MCF 10A (cell line): Measurements from ENCODE around the gene MOV10. TPM values are rescaled to one million over a fixed set of nuclear protein-coding genes. Genes with fewer than 3 reads are reported as not detected.

Experiments
- BruUV-seq: library from RNA; stranded (reverse); fragments of 400-500 nt; replicated peaks from 2 replicates; lab custom pipeline; 2021; lab: Mats Ljungman, UMichigan
- CTCF ChIA-PET: fragments of 300-600 bp; sonication (Branson Sonifier 250); formaldehyde crosslinking; extraction: SDS; loops from one replicate; lab custom pipeline; 2021; ENCODE audit warnings: antibody characterized with exemption, inconsistent platforms; lab: Yijun Ruan, JAX
- POLR2A ChIA-PET: fragments of 300-600, 350-650 bp; sonication (Branson Sonifier 250); formaldehyde crosslinking; extraction: SDS; loops from one replicate; lab custom pipeline; 2020; ENCODE audit warnings: antibody characterized with exemption, inconsistent platforms; lab: Yijun Ruan, JAX
- DNase-seq: peaks from one replicate; pipeline ENCODE4 v3.0.0-alpha.2; 2018; ENCODE audit not compliant: unreplicated experiment
- H3K27ac Mint-ChIP-seq: one replicate; pipeline ENCODE4 v1.8.0; 2022; ENCODE audit warnings: mild to moderate bottlenecking, low read depth, mixed read lengths; ENCODE audit not compliant: unreplicated experiment
- H3K27me3 Mint-ChIP-seq: one replicate; pipeline ENCODE4 v1.8.0; 2022; ENCODE audit warnings: mixed read lengths; ENCODE audit not compliant: insufficient read depth, unreplicated experiment
- H3K36me3 Mint-ChIP-seq: one replicate; pipeline ENCODE4 v1.8.0; 2022; ENCODE audit warnings: mild to moderate bottlenecking, moderate library complexity, mixed read lengths; ENCODE audit not compliant: insufficient read depth, unreplicated experiment
- H3K4me1 Mint-ChIP-seq: one replicate; pipeline ENCODE4 v1.8.0; 2022; ENCODE audit warnings: mixed read lengths; ENCODE audit not compliant: insufficient read depth, unreplicated experiment
- H3K4me3 Mint-ChIP-seq: one replicate; pipeline ENCODE4 v1.8.0; 2022; ENCODE audit warnings: mild to moderate bottlenecking, moderate library complexity, mixed read lengths; ENCODE audit not compliant: unreplicated experiment
- H3K9me3 Mint-ChIP-seq: one replicate; pipeline ENCODE4 v1.8.0; 2022; ENCODE audit warnings: mixed read lengths; ENCODE audit not compliant: unreplicated experiment
- intact Hi-C: fragments of 100-400 bp; cut with micrococcal nuclease; formaldehyde crosslinking; loops from 2 replicates; pipeline ENCODE4 v1.14.1; 2022
- total RNA-seq: library from RNA; stranded (reverse); gene quantifications from 2 replicates; pipeline ENCODE4 v1.2.3, GENCODE V29; 2022
- TF ChIP-seq, protein P1 (sequence below): fragments of 200-600 bp; IDR thresholded peaks from one replicate; pipeline ENCODE4 v1.8.0; 2022; ENCODE audit warnings: antibody characterized with exemption, mild to moderate bottlenecking; ENCODE audit not compliant: unreplicated experiment

Gene MOV10
- total RNA-seq, 1 experiment from 2014 or later = 55.6 TPM

DNA sequence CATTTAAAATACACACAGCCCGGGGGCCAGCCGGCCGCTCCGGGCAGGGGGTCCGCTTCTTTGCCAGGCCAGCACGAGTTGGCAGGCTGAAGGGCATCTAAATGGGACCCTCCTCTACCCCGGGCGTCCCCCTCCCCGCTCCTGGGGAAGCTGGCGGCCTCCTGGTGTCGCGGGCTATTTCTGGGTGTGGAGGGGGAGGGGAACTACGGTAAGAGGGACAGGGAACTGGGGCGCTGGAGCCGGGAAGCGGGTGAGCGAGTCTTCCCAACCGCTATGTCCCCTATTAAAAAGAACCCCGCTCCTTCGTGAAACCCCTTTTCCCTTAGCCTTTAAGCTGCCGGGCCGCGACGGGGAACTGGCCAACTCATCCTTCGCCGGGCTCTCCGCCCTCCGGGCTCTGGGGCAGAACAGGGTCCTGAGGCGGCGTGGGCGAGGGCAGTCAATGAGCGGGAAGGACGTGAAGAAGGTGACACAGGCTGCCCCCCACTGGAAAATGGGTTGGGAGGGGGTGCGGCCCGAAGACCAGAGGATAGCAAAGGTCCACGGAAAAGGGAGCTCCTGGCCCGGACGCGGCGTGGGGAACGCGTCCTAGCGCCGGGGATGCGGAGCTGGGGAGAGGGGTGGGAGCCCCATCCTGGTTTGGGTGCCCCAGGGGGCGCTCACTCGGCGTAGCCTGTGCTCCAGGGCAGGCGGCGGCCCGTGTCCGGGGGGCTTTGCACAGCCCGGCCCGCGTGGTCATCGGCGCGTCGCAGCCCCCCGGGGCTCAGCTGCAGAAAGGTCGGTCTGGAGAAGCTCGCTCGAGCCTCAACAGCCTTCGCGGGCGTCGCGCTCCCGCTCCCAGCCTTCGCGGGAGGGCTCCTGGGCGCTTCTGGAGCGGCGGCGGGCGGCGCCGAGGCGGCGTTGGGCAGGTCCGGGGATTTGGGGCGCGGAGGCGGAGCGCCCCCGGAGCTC is 40.1 kb downstream of the MOV10 start:
- BruUV-seq = no TSS peak
- H3K27me3 Mint-ChIP-seq = no peaks in the 10 kb centered on the region
- H3K4me1 Mint-ChIP-seq = peaks cover 5% of the 10 kb centered on the region
- TF ChIP-seq, protein P1, sequence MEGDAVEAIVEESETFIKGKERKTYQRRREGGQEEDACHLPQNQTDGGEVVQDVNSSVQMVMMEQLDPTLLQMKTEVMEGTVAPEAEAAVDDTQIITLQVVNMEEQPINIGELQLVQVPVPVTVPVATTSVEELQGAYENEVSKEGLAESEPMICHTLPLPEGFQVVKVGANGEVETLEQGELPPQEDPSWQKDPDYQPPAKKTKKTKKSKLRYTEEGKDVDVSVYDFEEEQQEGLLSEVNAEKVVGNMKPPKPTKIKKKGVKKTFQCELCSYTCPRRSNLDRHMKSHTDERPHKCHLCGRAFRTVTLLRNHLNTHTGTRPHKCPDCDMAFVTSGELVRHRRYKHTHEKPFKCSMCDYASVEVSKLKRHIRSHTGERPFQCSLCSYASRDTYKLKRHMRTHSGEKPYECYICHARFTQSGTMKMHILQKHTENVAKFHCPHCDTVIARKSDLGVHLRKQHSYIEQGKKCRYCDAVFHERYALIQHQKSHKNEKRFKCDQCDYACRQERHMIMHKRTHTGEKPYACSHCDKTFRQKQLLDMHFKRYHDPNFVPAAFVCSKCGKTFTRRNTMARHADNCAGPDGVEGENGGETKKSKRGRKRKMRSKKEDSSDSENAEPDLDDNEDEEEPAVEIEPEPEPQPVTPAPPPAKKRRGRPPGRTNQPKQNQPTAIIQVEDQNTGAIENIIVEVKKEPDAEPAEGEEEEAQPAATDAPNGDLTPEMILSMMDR = no peak
- CTCF ChIA-PET = interaction anchor here (0.6 to 15.1 kb wide), 34 partner anchors 15 to 397 kb away, joined by 3 to 838 read pairs (median 5); partner anchors contain the start of genes LRIG2 and MOV10
- no peaks in the 10 kb centered on the region for H3K9me3 Mint-ChIP-seq
- intact Hi-C loops = loop anchor here (5.0 kb wide), 1 partner anchor 168 kb away; no protein-coding TSS in a partner anchor
- no peak overlapping the region for H3K27ac Mint-ChIP-seq
- DNase-seq = no peak
- no peaks in the 10 kb centered on the region for H3K36me3 Mint-ChIP-seq
- H3K4me3 Mint-ChIP-seq = peak overlapping the region; percentile 75
- POLR2A ChIA-PET = interaction anchor here (0.7 to 3.8 kb wide), 24 partner anchors 10 to 362 kb away, joined by 3 to 32 read pairs (median 6); partner anchors contain the start of genes CAPZA1, CTTNBP2NL, LRIG2 and MOV10

DNA sequence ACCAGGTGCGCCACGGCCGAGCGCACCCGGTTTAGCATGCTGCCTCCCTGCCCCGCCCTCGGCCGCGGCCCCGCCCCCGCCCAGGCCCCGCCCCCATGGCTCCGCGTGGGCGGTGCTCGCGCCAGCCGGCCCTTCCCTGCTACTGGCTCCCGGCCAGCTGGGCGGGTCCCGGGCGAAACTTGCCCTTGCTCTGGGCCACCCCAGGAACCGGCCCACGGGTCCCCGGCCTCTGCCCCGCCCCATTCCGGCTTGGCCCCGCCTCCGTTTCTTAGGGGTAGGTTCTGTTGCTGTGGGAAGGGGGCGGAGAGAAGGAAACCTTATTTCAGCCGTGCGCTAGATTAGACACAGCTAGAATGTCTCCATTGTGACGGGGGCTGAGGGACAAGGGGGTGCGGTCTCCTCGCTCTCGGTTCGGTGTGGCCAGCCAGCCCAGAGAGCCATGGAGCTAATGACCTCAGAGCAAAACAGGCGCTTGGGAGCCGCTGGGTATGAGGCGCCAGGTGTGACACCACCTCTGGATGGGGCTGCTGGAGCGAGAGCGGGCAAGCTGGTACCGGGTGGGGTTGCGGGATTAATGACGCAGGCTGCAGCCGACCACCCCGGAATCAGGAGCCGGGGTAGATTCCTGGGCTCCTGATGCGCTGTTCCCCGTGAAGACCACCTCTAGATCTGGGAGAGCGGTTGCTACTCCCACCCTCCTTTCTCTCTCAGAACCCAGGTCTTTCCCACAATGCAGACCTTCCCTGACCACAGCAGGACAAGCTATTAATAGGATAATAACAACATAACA is 41.0 kb downstream of the MOV10 start, which contains the start of gene PPM1J:
Gene PPM1J, minus strand, starts transcription at position 69 of the 790 bp plus-strand sequence. Its CDS starts 31 bp downstream, at position 38.
- ChIA-PET POLR2A (interaction anchor here (0.6 to 3.8 kb wide), 30 partner anchors 10 to 508 kb away, joined by 3 to 32 read pairs (median 6); partner anchors contain the start of genes CAPZA1, CTTNBP2NL, LRIG2 and MOV10), CTCF (interaction anchor here (0.6 to 15.1 kb wide), 84 partner anchors 8 to 1153 kb away, joined by 3 to 838 read pairs (median 4); partner anchors contain the start of genes LRIG2 and MOV10)
- no peaks in the 10 kb centered on the region for H3K9me3 Mint-ChIP-seq
- H3K27ac Mint-ChIP-seq = no peak within 1 kb of the TSS
- H3K27me3 Mint-ChIP-seq = no peaks in the 10 kb centered on the region
- H3K4me1 Mint-ChIP-seq = peaks cover 5% of the 10 kb centered on the region
- TF ChIP-seq, protein P1 = no peak
- BruUV-seq = no TSS peak
- no peaks in the 10 kb centered on the region for H3K36me3 Mint-ChIP-seq
- DNase-seq = peak; percentile 96
- intact Hi-C loops = loop anchor here (1.0 to 5.0 kb wide), 4 partner anchors 89 to 357 kb away; partner anchors contain the start of gene LRIG2
- peak within 1 kb of the TSS; percentile 75 for H3K4me3 Mint-ChIP-seq

DNA sequence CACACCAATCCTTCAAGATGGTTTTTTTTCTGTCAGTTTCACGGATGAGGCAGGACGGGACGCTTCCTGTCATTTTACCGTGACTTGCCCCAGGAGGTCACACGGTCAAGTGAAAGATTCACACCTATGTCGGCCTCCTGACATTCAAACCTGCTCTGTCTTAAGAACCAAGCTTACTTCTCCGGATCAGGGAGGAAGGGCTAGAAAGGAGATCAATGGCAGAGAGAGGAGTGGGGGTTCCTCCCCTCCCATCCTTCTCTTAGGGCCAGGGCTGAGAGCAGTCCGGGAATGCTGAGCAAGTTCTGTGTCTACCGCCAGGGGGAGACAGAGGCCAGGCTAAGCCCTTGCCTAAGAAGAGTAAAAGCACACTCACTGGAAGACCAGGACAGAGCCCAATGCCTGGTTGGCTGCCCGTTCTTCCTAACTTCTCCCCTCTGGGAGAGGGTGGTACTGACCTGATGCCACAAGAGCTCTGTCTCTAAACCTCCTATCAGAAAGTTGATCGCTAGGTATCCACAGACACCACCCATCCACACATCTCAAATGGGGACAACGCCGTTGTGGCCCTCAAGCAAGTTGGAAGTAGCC is 41.8 kb downstream of the MOV10 start:
- no peak overlapping the region for H3K27ac Mint-ChIP-seq
- POLR2A ChIA-PET = interaction anchor here (0.6 to 3.8 kb wide), 19 partner anchors 11 to 360 kb away, joined by 3 to 32 read pairs (median 7); partner anchors contain the start of genes CAPZA1, CTTNBP2NL, LRIG2 and MOV10
- no peaks in the 10 kb centered on the region for H3K27me3 Mint-ChIP-seq
- H3K4me3 Mint-ChIP-seq = peak overlapping the region; percentile 75
- peak; percentile 91 for DNase-seq
- BruUV-seq = no TSS peak
- H3K4me1 Mint-ChIP-seq = peaks cover 5% of the 10 kb centered on the region
- no peaks in the 10 kb centered on the region for H3K36me3 Mint-ChIP-seq
- TF ChIP-seq, protein P1 = peak; percentile 97
- intact Hi-C loops = loop anchor here (1.0 to 5.0 kb wide), 4 partner anchors 88 to 357 kb away; partner anchors contain the start of gene LRIG2
- no peaks in the 10 kb centered on the region for H3K9me3 Mint-ChIP-seq
- CTCF ChIA-PET = interaction anchor here (0.6 to 15.1 kb wide), 94 partner anchors 8 to 1571 kb away, joined by 3 to 838 read pairs (median 4); partner anchors contain the start of genes HIPK1, LRIG2 and MOV10
